ENCODE data around the gene STAT6.

GRCh38 chr12:57105011-57105753 lies 6.0 kb downstream of the STAT6 start:
- no peak for TF ChIP-seq POLR2A (IDR thresholded peaks at IDR 0.05)
- no peak for TF ChIP-seq CTCF (IDR thresholded peaks at IDR 0.05)
- TF ChIP-seq POLR2AphosphoS5 (IDR thresholded peaks at IDR 0.05) = no peak
